Kidney glomerular epithelial cell (primary cell): ENCODE measurements around the gene FBLIM1.

Experiments used
- DNase-seq: peaks from one replicate; lab custom pipeline; 2025; lab: John Stamatoyannopoulos, UW

Gene FBLIM1

DNA sequence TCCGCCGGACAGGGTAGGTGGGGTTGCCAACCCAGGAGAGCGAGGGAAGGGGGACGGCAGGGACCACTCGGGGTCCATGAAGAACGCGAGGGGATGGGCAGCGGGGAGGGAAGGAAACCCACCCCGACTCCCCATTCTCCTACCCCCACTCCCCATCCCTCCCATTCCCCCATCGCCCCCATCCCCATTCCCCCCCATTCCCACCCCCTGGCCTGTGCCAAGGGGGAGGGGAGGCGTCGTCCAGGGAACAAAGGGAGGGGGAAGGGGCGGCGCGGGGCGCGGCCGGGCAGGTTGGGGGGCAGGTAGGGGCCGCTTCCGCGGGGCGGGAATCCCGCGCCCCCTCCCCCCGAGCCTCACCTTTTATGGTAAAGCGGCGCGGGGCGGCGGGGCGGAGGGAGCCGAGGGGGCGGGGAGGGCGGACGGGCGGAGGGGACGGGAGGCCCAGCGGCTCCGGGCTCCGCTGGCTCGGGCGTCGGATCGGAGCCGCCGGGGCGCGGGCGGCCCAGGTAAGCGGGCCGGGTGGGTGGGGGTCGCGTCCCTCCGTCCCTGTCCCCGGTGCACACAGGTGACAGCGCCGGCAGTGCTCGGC, at the start of gene FBLIM1:
TSS of gene FBLIM1 (plus strand) at position 453 of the 589 bp plus-strand sequence. CDS start 6,189 bp downstream, outside the sequence.
- no peak for DNase-seq

GRCh38 chr1:15709226-15709625, 49.4 kb upstream of the FBLIM1 start:
- DNase-seq: no peak

DNA sequence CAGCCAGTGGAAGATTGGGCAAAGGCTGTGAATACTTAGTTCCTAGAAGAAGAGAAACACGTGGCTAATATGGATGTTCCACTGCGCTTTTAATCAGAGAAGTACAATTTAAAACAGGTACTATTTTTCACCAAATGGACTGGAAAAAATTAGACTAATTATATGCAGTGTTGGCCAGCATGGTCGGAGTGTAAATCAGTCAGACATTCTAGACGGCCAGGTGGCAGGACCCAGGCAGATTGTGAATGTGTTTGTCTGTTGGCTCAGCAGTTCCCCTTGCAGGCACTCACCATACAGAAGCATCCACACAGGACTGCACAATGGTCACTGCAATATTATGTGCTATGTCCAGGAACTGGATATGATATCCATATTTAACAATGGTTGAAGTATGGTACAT, 46.4 kb upstream of the FBLIM1 start:
- no peak for DNase-seq

GRCh38 chr1:15714406-15715136, 44.0 kb upstream of the FBLIM1 start:
- no peak for DNase-seq

DNA sequence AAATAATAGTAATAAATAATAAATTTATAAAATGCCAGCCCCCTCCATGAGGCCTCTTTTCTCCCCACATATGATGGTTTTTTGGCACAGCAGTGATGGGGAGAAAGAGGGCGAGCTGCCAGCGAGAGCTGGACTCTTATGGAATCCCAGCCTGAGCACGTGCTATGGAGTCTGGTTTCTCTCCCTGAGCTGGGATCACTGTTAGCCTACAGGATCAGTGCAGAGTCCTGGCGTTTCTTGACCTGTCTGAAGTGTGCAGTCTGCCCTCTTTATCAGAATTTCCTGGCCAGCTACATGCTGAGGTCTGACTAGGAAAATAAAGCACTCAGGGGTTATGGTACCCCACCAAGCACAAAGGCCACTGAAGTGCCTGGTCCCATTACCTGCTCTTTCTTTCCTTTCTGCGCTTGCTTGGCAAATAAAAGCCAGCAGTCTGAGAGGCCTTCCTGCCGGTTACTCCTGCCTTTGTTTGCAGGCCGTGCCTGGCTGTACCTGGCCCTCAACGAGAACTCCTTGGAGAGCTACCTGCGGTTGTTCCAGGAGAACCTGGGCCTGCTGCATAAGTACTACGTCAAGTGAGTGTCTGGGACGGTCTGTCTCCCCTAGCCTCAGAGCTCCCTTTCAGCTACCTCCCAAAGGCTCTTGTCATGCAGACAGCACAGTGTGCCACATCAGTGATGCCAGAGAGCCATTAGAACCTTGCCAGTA, 41.0 kb upstream of the FBLIM1 start:
- DNase-seq: no peak

DNA sequence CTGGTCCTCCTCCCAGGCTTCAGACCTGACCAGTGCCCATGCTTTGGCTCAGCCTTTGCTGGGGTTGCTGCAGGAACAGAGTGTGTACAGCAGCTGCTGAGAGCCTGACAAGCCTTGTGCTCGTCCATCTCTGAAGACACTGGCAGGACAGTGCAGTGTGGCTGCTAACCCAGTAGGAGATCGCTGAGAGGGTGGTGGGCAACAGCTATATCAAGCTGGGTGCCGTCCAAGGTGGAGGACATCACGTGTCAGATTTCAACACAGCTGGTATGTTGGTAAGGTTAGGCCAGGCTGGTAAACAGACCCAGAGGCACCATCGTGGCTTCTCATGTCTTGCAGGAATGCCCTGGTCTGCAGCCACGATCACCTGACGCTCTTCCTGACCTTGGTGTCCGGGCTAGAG, 40.4 kb upstream of the FBLIM1 start:
- DNase-seq: no peak

- no peak for DNase-seq
These were observed 39.0 kb upstream of the FBLIM1 start for GRCh38 chr1:15719381-15720120.

DNA sequence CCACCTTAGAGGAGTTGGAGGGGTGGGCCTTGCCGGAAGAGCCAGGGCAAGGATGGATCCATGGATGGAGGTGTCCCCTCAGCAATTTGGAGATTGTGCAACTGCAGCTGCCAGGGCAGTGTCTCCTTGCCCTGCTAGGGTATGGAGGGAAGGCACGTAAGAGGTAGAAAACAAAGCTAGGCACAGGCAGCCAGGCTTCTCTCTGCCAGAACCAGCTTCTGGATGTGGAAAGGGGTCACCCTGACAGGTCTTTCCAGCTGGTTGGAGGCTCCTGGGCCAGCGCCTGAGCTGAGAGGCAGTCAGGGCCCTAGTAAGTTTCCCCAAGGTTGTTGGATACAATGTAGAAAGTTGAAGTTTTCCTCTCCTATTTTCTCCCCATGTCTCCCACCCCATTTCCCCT, 37.7 kb upstream of the FBLIM1 start:
- DNase-seq: no peak

GRCh38 chr1:15722411-15722810, 36.2 kb upstream of the FBLIM1 start:
- DNase-seq: no peak

DNA sequence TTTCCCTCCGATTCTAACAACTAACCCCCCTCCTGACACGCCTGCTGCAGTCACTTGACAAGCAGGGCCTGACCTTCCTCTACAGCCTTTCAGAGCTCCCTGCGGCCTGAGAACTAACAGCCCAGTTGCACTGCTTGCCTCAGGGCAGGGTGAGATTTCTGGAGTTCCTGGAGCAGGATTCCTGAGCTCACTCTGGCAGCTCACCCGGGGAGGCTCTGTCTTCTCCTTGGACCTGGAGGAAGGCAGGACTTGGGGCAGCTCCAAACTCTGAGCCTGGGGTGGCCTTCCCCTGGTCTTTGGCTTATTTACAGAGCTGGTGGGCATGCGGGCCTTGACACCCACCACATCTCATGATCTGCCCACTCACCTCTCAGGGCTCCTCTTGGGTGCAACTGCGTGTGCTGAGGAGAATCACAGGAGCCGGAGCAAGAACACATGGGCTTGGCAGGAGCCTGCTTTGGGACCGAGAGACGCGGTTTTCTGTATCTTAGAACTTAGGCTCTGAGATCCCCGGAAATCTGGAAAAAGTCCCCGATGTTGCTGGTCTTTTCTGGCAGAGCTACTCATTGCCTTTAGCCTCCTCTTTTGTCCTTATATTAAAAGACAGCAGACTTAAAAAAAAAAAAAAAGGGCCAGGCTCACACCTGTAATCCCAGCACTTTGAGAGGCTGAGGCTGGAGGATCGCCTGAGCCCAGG, 35.6 kb upstream of the FBLIM1 start:
- no peak for DNase-seq

- no peak for DNase-seq
These were observed 34.9 kb upstream of the FBLIM1 start for GRCh38 chr1:15723631-15724246.

DNA sequence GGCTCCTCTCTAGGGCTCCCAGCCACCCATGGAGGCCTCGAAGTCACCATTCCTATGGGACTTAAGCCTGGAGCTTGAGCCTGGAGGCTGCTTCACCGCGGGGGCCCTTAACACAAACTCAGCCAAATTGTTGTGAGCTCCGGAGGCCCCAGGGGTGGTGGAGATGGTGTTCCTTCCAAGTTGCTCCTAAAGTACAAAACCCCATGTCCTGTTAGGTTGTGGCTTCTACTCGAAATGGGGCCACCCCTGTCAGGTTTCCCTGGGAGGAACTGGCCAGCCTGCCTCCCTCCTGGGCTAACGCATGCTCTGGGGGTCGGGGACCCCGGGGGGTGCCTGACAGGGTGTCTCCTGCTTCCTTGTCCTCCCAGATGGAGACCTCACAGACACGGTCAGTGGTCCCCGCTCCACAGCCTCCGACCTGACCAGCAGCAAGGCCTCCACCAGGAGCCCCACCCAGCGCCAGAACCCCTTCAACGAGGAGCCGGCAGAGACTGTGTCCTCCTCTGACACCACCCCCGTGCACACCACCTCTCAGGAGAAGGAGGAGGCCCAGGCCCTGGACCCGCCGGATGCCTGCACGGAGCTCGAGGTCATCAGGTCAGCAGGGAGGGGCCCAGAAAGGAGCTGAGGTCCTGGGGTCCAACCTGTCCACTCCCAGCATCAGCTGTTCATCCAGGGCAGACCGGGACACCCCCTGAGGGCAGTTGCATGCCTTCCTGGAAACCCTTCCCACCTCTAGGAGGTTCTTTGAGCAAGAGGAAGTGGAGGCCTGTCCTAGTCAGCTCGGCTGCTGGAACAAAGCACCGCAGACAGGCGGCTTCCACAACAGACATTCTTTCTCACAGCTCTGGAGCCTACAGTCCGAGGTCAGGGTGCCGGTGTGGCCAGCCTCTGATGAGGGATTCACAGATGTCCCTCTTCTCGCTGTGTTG, 33.4 kb upstream of the FBLIM1 start:
- no peak for DNase-seq

DNA sequence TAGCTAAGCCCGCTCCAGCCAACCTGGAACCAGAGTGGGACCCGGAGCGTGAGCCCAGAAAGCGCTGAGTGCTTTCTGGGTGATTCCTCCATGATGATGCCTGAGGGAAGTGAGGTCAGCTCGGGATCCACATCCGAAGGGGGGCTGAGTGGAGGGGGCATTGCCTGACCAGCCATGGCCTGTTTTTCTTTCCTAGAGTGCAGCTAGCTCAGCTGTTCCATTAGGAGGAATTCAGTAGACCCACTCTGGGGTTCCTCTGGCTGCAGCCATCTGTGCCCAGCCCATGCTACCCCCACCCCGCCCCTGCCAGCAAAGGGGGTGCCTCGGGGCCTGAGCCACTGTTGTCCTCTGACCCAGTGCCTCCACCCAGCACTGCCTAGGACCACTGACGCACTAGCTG, 32.1 kb upstream of the FBLIM1 start:
- DNase-seq: no peak

DNA sequence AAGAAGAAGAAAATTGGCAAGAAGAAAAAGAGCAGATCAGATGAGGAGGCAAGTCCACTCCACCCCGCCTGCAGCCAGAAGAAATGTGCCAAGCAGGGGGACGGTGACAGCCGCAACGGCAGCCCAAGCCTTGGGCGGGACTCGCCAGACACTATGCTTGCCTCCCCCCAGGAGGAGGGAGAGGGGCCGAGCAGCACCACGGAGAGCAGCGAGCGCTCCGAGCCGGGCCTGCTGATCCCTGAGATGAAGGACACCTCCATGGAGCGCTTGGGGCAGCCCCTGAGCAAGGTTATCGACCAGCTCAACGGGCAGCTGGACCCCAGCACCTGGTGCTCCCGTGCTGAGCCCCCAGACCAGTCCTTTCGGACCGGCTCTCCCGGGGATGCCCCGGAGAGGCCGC, 31.6 kb upstream of the FBLIM1 start:
- DNase-seq: no peak

DNA sequence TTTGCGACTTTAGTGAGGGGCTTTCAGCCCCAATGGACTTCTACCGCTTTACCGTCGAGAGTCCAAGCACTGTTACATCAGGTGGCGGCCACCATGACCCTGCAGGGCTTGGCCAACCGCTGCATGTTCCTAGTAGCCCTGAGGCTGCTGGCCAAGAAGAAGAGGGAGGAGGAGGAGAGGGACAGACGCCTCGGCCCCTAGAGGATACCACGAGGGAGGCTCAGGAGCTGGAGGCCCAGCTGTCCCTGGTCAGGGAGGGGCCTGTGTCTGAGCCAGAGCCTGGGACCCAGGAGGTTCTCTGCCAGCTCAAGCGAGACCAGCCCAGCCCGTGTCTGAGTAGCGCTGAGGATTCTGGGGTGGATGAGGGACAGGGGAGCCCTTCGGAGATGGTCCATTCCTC, 31.2 kb upstream of the FBLIM1 start:
- no peak for DNase-seq

DNA sequence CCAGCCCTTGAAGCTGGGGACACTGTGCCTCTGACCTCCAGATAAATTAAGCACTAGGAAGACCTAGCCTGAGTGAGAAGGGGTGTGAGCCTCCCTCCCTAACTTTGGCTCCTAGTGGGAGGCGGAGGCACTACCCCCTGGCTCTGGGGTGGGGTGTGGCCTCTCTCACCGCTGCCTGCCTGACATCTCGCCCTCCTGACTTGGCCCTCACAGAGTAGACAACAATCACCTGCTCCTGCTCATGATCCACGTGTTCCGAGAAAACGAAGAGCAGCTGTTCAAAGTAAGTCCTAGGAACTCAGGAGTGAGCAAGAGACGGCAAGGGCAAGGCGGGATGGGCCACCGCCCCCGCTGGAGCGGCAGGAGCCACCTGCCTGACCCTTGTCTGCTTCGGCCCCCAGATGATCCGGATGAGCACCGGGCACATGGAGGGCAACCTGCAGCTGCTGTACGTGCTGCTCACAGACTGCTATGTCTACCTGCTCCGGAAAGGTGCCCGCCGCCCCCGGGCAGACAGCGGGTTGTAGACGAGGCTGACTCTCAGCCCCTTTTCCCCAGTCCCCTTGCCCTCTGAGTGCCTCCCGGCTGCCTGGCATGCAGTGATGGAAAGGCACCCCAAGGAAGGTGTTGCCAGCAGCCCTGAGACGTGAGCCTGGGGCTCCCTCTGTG, 30.6 kb upstream of the FBLIM1 start:
- DNase-seq: no peak

DNA sequence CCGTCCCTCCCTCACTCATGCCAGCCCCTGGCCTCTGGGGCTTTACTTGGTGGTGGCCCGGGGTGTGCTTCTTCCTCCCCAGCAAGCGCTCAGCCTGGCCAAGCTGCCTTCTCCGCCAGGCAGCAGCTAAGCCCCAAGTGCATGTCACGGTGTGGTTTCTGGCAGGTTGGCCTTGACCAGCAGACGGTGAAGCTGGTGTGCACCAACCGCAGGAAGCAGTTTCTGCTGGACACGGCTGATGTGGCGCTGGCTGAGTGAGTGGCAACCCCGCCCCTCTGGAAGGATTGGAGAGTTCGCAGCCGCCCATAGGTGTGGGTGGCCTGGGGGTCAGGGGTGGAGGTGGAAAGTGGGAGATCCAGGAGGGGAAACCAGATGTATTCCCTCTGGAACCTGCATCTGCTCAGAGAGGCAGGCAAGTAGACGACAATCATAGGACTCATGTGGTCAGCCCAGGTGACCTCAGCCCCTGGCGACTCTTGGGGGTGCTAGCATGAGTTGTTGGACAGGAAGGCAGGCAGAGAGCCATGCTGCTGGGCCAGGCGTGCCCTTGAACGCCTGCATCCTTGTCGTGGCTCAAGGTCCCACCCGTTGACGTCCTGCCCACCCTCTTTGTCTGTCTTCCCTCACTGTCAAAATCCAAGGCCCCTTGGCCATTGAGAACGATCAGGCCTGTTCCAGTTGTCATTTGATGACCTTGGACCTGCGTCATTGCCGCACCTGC, 29.5 kb upstream of the FBLIM1 start:
- no peak for DNase-seq

DNA sequence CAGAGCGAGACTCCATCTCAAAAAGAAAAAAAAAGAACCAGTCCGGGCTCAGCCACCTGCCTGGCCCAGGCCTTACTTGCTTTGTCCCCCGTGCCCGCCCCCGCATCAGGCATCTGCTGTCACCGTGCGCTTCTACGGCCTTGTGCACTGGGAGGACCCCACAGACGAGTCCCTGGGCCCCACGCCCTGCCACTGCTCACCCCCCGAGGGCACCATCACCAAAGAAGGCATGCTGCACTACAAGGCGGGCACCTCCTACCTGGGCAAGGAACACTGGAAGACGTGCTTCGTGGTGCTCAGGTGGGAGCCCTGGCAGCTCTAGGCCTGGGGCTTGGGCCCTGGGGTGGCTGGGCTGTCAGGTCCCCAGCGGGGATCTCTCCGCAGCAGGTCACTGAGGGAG, 28.2 kb upstream of the FBLIM1 start:
- no peak for DNase-seq

- no peak for DNase-seq
These were observed 27.7 kb upstream of the FBLIM1 start for GRCh38 chr1:15730936-15731335.
